HG02588 (cell line): ENCODE data around the gene EPB41L4A.
"Not testable (repeated sequence)": the region's sequence is repeated elsewhere in the genome, so short reads cannot be mapped to it uniquely, and the experiment has no call there.

ENCODE experiments used
- ATAC-seq: cut with Tn5 transposase; IDR thresholded peaks from one replicate; pipeline ENCODE4 v1.9.1; 2021; ENCODE audit warnings: mild to moderate bottlenecking, moderate library complexity; ENCODE audit not compliant: unreplicated experiment

The EPB41L4A gene

DNA sequence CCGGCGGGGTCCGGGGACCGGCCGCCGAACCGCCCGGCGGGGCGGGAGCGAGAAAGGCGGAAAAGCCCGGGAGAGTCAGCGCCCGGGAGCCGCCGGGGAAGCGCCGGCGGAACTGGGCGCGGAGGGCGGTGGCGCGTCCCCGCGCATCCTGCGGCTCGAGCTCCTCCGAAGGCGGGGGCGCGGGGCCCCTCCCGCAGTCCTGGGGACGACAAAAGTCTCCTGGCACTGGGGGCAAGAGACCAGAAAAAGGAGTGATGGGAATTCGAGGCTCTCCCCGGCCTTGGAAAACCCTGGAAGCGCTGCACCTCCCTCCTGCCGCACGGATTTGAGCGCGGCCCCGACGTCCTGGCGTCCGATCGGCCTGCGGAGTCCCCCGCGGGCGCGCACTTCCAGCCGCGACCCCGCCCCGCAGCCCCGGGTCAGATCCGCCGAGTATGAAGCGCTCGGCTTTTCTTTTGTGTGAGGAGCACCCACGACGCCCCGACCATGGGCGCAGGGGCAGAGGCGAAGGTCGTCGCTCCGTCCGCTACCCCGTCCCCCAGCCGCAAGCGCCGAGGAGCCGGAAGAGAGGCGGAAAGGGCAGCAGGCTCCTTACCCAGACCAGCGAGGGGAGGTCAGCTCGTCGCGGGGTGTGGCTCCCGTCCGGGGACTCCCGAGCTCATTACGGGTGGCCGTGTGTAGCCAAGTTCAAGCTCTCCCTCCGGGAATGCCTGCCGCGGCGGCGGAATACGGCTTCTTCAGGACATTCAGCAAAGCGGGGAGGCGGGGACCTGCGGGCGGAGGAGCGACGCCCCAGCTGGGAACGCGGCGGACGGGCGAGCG is at the start of gene EPB41L4A:
Gene EPB41L4A, minus strand, starts transcription at position 114 of the 822 bp plus-strand sequence. CDS start 238 bp downstream, outside the sequence.
- peak; percentile 18 for ATAC-seq

DNA sequence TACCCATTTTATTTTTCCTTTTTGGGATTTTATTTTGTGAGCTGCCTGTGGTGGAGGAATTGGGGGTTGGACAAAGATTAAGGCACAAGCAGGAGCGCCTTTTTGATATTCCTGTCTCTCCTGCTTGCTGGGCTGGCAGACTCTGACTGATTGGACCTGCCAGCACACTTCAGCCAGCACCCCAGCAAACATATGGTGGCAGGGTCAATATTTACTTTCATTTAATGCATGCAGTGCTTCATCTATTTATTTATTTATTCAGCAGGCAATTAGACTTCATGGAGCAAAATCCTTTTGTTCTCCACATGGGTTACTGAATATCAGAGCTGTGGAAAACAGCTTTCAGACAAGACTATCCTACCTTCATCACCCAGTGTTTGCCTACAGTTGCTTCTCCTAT is 48.4 kb upstream of the EPB41L4A start:
- no peak for ATAC-seq

GRCh38 chr5:112466261-112466660 is 47.2 kb upstream of the EPB41L4A start:
- not testable (repeated sequence) for ATAC-seq

GRCh38 chr5:112447187-112447760 is 28.2 kb upstream of the EPB41L4A start:
- not testable (repeated sequence) for ATAC-seq

- ATAC-seq, result no peak
These were observed 26.7 kb upstream of the EPB41L4A start for GRCh38 chr5:112445626-112446350.

DNA sequence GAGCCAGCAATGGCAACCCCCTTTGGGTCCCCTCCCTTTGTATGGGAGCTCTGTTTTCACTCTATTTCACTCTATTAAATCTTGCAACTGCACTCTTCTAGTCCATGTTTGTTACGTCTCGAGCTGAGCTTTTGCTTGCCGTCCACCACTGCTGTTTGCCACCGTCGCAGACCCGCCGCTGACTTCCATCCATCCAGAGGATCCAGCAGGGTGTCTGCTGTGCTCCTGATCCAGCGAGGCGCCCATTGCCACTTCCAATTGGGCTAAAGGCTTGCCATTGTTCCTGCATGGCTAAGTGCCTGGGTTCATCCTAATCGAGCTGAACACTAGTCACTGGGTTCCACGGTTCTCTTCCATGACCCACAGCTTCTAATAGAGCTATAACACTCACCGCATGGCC is 24.9 kb upstream of the EPB41L4A start:
- ATAC-seq, result not testable (repeated sequence)

GRCh38 chr5:112440031-112440430 is 21.0 kb upstream of the EPB41L4A start:
- ATAC-seq, result no peak

DNA sequence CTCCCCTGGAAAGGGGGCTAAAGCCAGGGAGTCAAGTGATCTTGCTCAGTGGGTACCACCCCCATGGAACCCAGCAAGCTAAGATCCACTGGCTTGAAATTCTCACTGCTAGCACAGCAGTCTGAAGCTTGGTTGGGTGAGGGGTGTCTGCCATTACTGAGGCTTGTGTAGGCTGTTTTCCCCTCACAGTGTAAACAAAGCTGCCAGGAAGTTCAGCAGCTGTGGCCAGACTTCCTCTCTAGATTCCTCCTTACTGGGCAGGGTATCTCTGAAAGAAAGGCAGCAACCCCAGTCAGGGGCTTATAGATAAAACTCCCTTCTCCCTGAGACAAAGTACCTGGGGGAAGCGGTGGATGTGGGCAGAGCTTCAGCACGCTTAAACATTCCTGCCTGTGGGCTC is 17.1 kb upstream of the EPB41L4A start:
- no peak for ATAC-seq

GRCh38 chr5:112434641-112435040 is 15.6 kb upstream of the EPB41L4A start:
- no peak for ATAC-seq

GRCh38 chr5:112426202-112426601 is 7.1 kb upstream of the EPB41L4A start:
- ATAC-seq, result not testable (repeated sequence)

- ATAC-seq, result peak; percentile 74
These were observed 1.1 kb upstream of the EPB41L4A start for GRCh38 chr5:112419986-112420864.

DNA sequence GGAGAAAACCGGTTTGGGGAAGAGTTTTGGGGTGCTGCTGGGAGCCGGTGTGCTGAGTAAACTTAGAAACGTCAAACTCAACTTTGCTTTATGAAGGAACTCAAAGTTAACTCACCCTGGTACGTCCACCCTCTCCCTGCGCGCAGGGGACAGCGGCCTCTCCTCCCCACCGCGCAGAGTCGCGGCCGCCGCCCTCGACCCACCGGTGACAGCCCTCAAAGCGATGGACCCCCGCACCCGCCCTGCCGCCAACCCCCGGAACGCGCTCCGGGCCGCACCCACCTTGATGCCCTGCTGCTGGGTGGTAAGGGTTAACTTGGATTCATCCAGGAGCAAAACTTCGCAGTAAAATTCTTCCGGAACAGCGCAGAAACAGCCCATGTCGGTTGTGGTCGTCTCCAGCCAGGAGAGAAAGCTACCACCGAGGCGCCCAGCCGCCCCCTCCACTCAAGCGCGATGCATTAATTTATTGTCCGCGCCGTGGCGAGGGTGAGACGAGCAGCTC is 366 bp downstream of the EPB41L4A start:
- no peak for ATAC-seq

DNA sequence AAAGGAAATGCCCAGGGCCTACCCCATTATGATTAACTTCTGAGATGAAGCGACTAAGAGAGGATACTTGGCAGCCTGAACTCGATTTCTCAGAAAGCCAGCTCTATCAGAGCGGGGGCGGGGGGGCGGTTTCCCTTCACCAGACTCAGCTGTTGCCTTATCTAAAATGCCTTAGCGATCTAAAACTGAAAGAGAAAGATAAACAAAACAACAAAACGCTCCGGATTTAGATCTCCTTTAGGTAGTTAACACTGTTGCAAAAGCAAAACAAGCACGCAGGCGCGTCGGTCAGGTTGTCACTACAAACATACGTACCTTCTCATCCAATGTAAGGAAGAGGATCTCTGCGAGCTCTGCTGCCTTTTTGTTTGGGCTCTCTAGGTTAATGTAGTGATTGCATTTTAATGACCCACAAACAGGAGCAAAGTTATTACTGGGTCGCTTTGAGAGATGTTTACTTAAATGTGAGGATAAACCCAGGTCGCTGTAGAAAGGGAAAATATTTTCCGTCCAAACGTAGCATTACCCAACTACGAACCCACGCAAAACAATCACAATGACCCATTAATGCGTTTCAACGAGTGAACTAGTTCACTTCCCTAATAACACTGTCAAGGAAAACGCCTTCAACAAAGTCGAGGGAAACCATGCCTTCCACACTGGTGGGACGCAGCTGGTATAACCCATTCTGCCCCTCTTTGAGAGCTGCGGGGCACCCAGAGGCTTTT is 982 bp downstream of the EPB41L4A start:
- ATAC-seq, result peak; percentile 46

- no peak for ATAC-seq
These were observed 3.5 kb downstream of the EPB41L4A start for GRCh38 chr5:112415552-112415951.

DNA sequence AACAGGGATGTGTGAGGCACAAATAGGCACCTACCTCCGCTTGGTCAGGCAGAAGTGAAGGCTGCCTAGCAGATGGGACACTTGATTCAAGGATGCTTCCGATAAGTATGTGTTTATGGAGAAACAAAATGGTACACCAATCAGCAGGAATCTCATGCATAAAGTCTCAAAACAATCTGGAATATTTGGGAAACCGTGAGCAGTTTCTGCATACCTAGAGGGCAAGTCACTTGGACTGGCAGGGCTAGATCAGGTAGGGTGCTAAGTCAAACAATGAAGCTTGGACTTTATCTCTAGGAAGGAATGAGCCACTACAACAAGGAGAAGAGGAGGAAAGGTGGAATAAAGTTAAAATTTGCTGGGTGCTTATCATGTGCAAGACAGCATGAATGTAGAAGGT is 5.5 kb downstream of the EPB41L4A start:
- ATAC-seq, result no peak

GRCh38 chr5:112412346-112412745 is 6.7 kb downstream of the EPB41L4A start:
- ATAC-seq, result no peak

DNA sequence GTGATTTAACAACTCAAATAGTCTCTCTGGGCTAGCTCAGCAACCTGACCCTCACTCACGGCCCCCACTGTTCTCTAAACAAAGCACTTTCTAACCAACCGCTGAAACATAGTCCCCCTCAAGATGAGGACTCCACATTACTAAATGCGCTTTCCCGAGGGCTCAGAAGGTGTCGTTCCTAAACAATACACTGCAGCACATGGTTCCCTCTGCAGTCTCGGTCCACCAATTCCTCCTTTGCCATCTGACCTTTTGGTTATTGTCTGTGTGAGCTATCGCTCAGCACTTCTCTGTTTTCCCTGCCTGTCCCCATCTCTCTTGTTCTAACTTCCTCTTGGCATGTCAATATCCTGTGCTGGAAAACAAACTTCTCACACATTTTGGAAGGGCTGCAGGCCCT is 7.2 kb downstream of the EPB41L4A start:
- ATAC-seq, result no peak

DNA sequence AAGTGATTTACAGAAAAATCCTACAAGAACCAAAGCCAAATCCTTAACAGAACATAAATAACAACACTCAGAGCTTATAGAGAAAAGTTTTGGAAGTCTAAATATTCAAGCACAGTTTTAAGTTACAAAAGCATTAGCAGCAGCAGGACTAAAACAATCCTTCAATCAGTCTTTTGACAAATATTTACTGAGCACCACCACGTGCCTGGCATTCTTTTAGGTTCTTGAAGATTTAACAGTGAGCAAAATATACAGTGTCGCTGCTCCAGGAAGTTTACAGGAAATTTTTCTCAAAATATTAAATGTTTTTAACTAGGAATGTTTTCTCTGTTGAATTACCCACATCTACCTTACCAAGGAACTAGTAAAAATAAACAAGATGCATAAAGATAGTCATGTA is 11.4 kb downstream of the EPB41L4A start:
- ATAC-seq, result no peak

DNA sequence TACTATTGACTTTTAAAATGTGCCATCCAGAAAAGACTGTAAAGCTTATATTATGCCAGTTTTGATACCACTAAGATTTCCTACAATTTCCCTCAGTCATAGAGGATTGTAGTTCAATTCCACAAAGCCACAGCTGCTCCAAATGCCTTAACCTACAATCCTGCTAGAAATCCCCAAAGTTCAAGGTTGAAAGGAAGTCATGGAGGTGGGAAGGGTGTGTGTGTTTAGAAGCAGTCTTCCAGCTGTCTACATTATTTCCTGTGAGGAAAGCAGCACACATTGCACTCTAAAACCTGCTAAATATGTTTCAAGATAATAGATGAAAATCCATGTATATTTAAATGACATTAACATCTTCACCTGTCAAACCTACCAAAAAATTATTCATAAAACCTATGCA is 11.8 kb downstream of the EPB41L4A start:
- no peak for ATAC-seq

- no peak for ATAC-seq
These were observed 16.0 kb downstream of the EPB41L4A start for GRCh38 chr5:112403069-112403468.
